GM18907 (cell line): ENCODE measurements around the gene AFF4.

Experiments used
- ATAC-seq: cut with Tn5 transposase; IDR thresholded peaks from one replicate; pipeline ENCODE4 v1.9.1; 2021; ENCODE audit warnings: mild to moderate bottlenecking, moderate library complexity; ENCODE audit not compliant: unreplicated experiment

AFF4 gene

DNA sequence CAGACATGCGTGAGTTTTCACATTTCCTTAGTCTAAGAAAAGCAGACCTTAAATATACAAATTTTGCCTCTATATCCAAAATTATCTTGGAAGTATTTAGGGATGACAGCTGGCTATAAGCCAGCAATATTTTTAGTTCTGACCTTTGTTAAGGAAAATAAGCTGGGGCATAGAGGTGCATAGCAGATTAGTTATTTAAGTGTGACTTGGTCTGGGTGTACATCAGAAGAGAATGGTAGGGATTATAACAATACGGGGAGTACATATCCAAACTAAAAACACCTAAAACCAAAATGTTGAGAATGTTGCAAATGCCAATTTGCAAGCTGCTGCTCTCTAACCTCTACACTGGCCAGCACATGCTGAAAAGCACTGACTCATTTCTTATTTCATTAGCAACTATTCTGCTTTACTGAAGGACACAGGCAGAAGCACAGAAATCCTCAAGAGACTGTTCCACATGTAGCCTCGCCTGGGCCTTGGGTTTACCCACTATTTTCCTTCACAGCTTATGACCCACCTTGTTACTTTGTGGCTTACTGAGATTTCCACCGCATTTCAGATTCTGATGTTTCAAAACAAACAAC lies 67.6 kb downstream of the AFF4 start:
- no peak for ATAC-seq

GRCh38 chr5:132890817-132891216 lies 72.6 kb downstream of the AFF4 start:
- ATAC-seq: no peak

GRCh38 chr5:132889501-132889900 lies 73.9 kb downstream of the AFF4 start:
- ATAC-seq: no peak

- ATAC-seq: no peak
Observed at GRCh38 chr5:132887283-132887682, 76.2 kb downstream of the AFF4 start.

- no peak for ATAC-seq
Observed at GRCh38 chr5:132886064-132886823, 77.2 kb downstream of the AFF4 start.

GRCh38 chr5:132884548-132884947 lies 78.9 kb downstream of the AFF4 start:
- no peak for ATAC-seq

DNA sequence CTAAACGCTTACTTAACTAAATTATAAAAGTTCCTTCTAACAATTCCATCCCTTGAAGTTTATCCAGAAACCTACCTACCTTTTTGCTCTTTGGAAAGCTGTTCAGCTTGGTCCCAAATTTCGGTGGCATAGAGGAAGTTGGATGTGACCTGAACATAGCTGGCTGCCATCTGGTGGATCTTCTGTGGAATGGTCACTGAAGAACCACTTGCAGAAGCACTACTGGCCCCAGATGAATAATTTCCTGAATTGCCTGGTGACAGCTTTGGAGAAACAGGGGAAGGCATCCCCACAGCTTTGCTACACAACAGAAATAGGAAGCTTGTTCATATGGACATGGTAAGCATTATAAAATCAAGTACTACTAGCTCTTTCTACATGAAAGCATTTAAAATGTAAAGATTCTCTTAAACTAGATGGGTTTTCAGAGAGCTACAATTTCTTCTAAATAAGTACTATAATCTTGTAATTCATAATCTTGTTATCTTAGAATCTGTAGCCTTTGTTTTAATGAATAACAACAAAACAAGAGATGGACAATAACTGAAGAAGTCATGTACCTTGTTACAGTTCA lies 80.1 kb downstream of the AFF4 start:
- ATAC-seq: peak; percentile 54

DNA sequence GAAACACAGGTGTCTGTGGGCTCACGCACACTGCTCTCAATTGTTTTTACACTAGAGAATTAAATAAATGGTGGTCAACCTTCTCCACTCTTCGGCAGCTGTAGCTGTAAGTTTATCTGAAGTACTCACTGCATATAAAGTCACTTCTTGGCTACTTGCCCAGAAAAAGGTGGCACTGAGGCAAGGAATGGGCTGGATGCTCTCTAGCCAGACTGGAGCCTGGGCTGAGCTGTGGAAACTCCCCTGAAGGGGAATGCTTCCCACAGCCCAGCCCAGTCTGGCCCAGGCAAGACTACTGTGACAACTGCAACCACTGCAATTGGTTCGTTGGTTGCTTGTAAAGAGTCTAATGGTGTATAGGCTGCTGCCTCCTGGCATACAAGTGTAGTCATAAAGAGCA lies 85.5 kb downstream of the AFF4 start:
- no peak for ATAC-seq

DNA sequence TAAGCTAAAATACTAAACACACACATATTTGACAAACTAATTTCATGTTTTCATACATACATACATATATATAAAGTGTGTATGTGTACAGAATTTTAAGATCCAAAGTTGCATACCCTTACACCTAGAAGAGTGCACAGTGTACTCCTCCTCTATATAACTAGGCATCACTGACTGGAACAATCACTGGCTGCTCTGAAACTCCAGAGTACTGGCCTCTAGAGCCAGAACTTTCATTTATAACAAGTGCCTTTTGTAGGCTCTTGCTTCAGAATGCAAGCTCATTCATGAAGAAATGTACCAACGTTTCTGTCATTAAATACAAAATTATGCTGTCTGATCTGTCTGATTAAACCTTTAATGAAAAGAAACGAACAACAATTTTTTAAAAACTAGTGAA lies 86.0 kb downstream of the AFF4 start:
- ATAC-seq: no peak

GRCh38 chr5:132876020-132876759 lies 87.2 kb downstream of the AFF4 start:
- ATAC-seq: no peak

- ATAC-seq: no peak
Observed at GRCh38 chr5:132873930-132874271, 89.5 kb downstream of the AFF4 start.

DNA sequence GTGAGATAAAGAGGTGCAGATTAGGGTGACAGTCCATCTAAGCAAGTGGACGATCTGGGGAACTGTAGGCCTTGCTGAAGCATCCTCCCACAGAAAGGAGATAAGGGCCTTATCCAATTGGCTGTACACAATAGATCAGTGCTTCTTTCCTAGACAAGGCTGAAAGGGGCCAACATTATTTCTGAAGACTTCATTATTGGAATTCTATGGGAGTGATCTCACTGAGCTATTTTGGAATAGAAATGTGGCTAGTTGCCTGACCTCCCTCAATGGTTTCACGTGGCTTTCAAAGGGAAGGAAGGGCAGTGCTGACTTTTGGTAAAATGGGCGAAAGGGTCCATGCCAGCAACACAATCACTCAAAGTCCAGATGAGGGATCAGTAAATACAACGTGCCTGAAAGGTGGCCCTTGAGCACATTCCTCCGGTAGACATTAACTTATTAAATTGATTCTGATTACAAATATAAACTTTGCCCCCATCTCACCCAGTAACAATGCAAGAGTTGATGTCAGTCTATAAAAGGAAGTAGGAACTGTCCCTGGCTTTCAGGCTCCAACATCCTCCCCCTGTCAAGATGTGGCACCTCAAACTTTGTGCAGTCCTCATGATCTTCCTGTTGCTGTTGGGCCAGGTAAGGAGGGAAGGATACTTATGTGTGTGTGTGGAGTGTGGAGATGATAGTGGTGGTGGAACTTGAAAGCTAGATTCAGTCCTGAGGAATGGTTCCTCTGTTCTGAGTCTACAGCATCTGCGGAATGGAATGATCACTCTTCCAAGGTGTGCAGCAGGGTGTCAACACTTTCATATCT lies 90.1 kb downstream of the AFF4 start, which contains the start of gene LEAP2:
TSS of gene LEAP2 (plus strand) at position 550 of the 811 bp plus-strand sequence. CDS start at position 577, 27 bp downstream.
- no peak for ATAC-seq

- no peak for ATAC-seq
Observed at GRCh38 chr5:132872788-132873118, 90.7 kb downstream of the AFF4 start.

- ATAC-seq: no peak
Observed at GRCh38 chr5:132871459-132872284, 91.8 kb downstream of the AFF4 start.

DNA sequence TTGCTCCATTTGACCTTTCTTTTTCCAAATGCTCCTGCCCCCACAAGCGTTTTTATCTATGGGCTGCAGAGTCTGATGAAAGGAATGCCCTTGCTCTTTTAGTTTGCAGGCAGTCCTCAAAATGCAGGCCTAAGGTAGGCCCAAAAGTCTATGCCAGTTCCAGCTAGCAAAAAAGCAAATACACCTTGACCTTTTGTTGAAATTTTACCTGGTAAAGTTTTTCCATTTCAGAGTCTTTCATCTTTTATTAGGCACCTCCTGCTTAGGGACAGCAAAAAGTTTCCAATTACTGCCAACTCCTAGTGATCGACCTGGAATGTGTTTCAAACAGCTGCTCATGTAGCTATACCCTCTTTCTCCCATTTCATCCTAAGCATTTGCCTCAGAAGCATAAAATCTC lies 92.6 kb downstream of the AFF4 start:
- no peak for ATAC-seq

DNA sequence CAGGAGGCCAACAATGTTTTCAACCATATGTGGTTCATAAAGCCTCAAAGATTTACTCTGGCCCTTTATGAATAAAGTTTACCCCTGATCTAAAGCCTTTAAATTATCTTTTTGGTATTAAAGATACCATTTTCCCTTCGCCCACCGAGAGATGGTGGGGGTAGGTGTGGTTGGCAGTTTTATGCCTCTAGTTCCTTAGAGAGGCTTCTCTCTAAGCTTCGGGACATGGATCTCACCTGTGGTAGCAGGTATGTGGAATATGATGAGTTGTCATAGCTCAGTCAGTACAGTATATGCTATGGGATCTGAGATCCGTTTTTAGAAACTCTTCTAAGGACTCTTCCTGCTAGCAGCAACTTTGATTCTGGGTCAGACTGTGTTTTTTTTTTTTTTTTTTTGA lies 94.7 kb downstream of the AFF4 start:
- ATAC-seq: no peak

GRCh38 chr5:132867046-132867451 lies 96.4 kb downstream of the AFF4 start:
- ATAC-seq: no peak

- ATAC-seq: peak; percentile 98
Observed at GRCh38 chr5:132866342-132867045, 96.9 kb downstream of the AFF4 start, which contains the start of the genes GDF9 and UQCRQ. GDF9 (minus strand) TSS chr5:132866469; CDS start chr5:132864533, 1,936 bp downstream. UQCRQ (plus strand) TSS chr5:132866642; CDS start chr5:132866882, 240 bp downstream.

- peak; percentile 30 for ATAC-seq
Observed at GRCh38 chr5:132865668-132866341, 97.6 kb downstream of the AFF4 start.
